Neural cell (in vitro differentiated cells): ENCODE results near the gene TCFL5. TPM values are rescaled to one million over a fixed set of nuclear protein-coding genes. Genes with fewer than 3 reads are reported as not detected.

Experiments used
- H2AFZ ChIP-seq: fragments of 200-600, 300-800 bp; sonication (generic), shearing (Covaris generic); 2 replicates; pipeline ENCODE4 v1.6.0; 2014; ENCODE audit warnings: low read depth, mild to moderate bottlenecking, antibody characterized with exemption, low read length, moderate library complexity
- H3F3A ChIP-seq: fragments of 200-600 bp; shearing (Covaris generic); 2 replicates; pipeline ENCODE4 v1.6.1; 2016; ENCODE audit warnings: mild to moderate bottlenecking, moderate library complexity, mixed read lengths, antibody characterized with exemption, low read length; ENCODE audit not compliant: insufficient read depth, poor library complexity, severe bottlenecking
- H3K27ac ChIP-seq: fragments of 200-600, 300-800 bp; sonication (generic), shearing (Covaris generic); 2 replicates; pipeline ENCODE4 v1.5.1; 2014; ENCODE audit warnings: mild to moderate bottlenecking, low read length, moderate library complexity
- H3K27me3 ChIP-seq: fragments of 300-800, 200-600 bp; sonication (generic), shearing (Covaris generic); 2 replicates; pipeline ENCODE4 v1.6.0; 2014; ENCODE audit warnings: mild to moderate bottlenecking, low read depth, low read length, moderate library complexity; ENCODE audit not compliant: insufficient read depth
- H3K36me3 ChIP-seq: fragments of 300-800, 200-600 bp; sonication (generic), shearing (Covaris generic); 2 replicates; pipeline ENCODE4 v1.5.1; 2014; ENCODE audit warnings: mild to moderate bottlenecking, antibody characterized with exemption, low read length, moderate library complexity; ENCODE audit not compliant: insufficient read depth
- H3K4me2 ChIP-seq: fragments of 300-800, 200-600 bp; sonication (generic), shearing (Covaris generic); 2 replicates; pipeline ENCODE4 v1.6.0; 2014; ENCODE audit warnings: mild to moderate bottlenecking, low read length
- H3K4me3 ChIP-seq: fragments of 300-800, 200-600 bp; sonication (generic), shearing (Covaris generic); 2 replicates; pipeline ENCODE4 v1.5.1; 2014; ENCODE audit warnings: mild to moderate bottlenecking, low read length, moderate library complexity
- H3K79me2 ChIP-seq: fragments of 200-600 bp; shearing (Covaris generic); replicated peaks from 2 replicates; pipeline ENCODE4 v1.6.0; 2014; ENCODE audit warnings: mild to moderate bottlenecking, low read length, moderate library complexity; ENCODE audit not compliant: insufficient read depth
- H3K9ac ChIP-seq: fragments of 300-800, 200-600 bp; sonication (generic), shearing (Covaris generic); 2 replicates; pipeline ENCODE4 v1.6.1; 2016; ENCODE audit warnings: mild to moderate bottlenecking, low read length, mixed read lengths
- H3K9me2 ChIP-seq: fragments of 200-600 bp; shearing (Covaris generic); 2 replicates; pipeline ENCODE4 v1.6.1; 2016; ENCODE audit warnings: mild to moderate bottlenecking, low read length, mixed read lengths; ENCODE audit not compliant: insufficient read depth
- H3K9me3 ChIP-seq: fragments of 200-600, 300-800 bp; sonication (generic), shearing (Covaris generic); 2 replicates; pipeline ENCODE4 v1.6.1; 2016; ENCODE audit warnings: mild to moderate bottlenecking, mixed run types, low read length, moderate library complexity, mixed read lengths
- H4K20me1 ChIP-seq: fragments of 200-600 bp; shearing (Covaris generic); 2 replicates; pipeline ENCODE4 v1.6.1; 2016; ENCODE audit warnings: mild to moderate bottlenecking, mixed run types; ENCODE audit not compliant: insufficient read depth
- CTCF ChIP-seq: fragments of 450-650 bp; IDR thresholded peaks from 2 replicates; pipeline ENCODE4 v1.5.1; 2014; ENCODE audit warnings: antibody characterized with exemption, mild to moderate bottlenecking, moderate library complexity; ENCODE audit not compliant: poor library complexity, severe bottlenecking
- EP300 ChIP-seq: fragments of 450-650 bp; conservative IDR thresholded peaks from 2 replicates; pipeline ENCODE4 v1.6.1; 2014; ENCODE audit warnings: antibody characterized with exemption, mild to moderate bottlenecking, moderate library complexity; ENCODE audit not compliant: poor library complexity, severe bottlenecking
- EZH2 ChIP-seq: fragments of 200-600, 300-800 bp; shearing (Covaris generic), sonication (generic); IDR thresholded peaks from 2 replicates; pipeline ENCODE4 v1.6.1; 2014; ENCODE audit warnings: antibody characterized with exemption, low read length, borderline replicate concordance, mild to moderate bottlenecking; ENCODE audit not compliant: insufficient read depth, poor library complexity, severe bottlenecking
- MXI1 ChIP-seq: fragments of 450-650 bp; conservative IDR thresholded peaks from 2 replicates; pipeline ENCODE4 v1.6.1; 2014; ENCODE audit warnings: antibody characterized with exemption, mild to moderate bottlenecking; ENCODE audit not compliant: poor library complexity, severe bottlenecking
- POLR2AphosphoS5 ChIP-seq: IDR thresholded peaks from 2 replicates; pipeline ENCODE4 v1.6.1; 2012
- RAD21 ChIP-seq: fragments of 450-650 bp; conservative IDR thresholded peaks from 2 replicates; pipeline ENCODE4 v1.6.1; 2014; ENCODE audit warnings: antibody characterized with exemption, mild to moderate bottlenecking, moderate library complexity
- REST ChIP-seq: IDR thresholded peaks from 2 replicates; pipeline ENCODE4 v1.6.1; 2012; ENCODE audit warnings: borderline replicate concordance
- SMC3 ChIP-seq: fragments of 450-650 bp; conservative IDR thresholded peaks from 2 replicates; pipeline ENCODE4 v1.6.1; 2014; ENCODE audit warnings: antibody characterized with exemption, mild to moderate bottlenecking, moderate library complexity; ENCODE audit not compliant: poor library complexity
- TAF1 ChIP-seq: IDR thresholded peaks from 2 replicates; pipeline ENCODE4 v1.6.1; 2012; ENCODE audit warnings: low read depth
- polyA plus RNA-seq: library from polyadenylated mRNA; depleted of rRNA; stranded (reverse); fragments of >200 nt; gene quantifications from 2 replicates; pipeline ENCODE4 v1.2.3, GENCODE V29; 2014

Gene TCFL5
- polyA plus RNA-seq, 1 donor from 2014 or later, result 9.8 TPM

- no peaks in the 10 kb centered on the region for H3F3A ChIP-seq
- H3K27ac ChIP-seq, result no peak overlapping the region
- no peaks in the 10 kb centered on the region for H3K9me2 ChIP-seq
- H3K27me3 ChIP-seq, result no peaks in the 10 kb centered on the region
- H3K9ac ChIP-seq, result no peak overlapping the region
- H3K36me3 ChIP-seq, result no peaks in the 10 kb centered on the region
- no peak overlapping the region for H2AFZ ChIP-seq
- no peaks in the 10 kb centered on the region for H3K79me2 ChIP-seq
- no peak overlapping the region for H3K4me3 ChIP-seq
- TF ChIP-seq REST, result no peak
- no peak for TF ChIP-seq EZH2
- no peak for TF ChIP-seq MXI1
- no peak for TF ChIP-seq TAF1
- TF ChIP-seq SMC3, result no peak
- TF ChIP-seq POLR2AphosphoS5, result no peak
- TF ChIP-seq EP300, result no peak
- TF ChIP-seq CTCF, result no peak
- TF ChIP-seq RAD21, result no peak
- no peak overlapping the region for H3K4me2 ChIP-seq
- H3K9me3 ChIP-seq, result no peaks in the 10 kb centered on the region
- no peaks in the 10 kb centered on the region for H4K20me1 ChIP-seq
These were observed 25.1 kb upstream of the TCFL5 start for GRCh38 chr20:62886709-62887058.

- H3F3A ChIP-seq, result no peaks in the 10 kb centered on the region
- H3K9ac ChIP-seq, result no peak overlapping the region
- no peaks in the 10 kb centered on the region for H3K9me2 ChIP-seq
- H3K4me2 ChIP-seq, result no peak overlapping the region
- no peak overlapping the region for H2AFZ ChIP-seq
- H3K4me3 ChIP-seq, result no peak overlapping the region
- H3K27me3 ChIP-seq, result no peaks in the 10 kb centered on the region
- no peaks in the 10 kb centered on the region for H4K20me1 ChIP-seq
- H3K9me3 ChIP-seq, result no peaks in the 10 kb centered on the region
- no peak overlapping the region for H3K27ac ChIP-seq
- no peaks in the 10 kb centered on the region for H3K36me3 ChIP-seq
- TF ChIP-seq REST (no peak), CTCF (no peak), TAF1 (no peak), POLR2AphosphoS5 (no peak), RAD21 (no peak), EZH2 (no peak), EP300 (no peak), SMC3 (no peak), MXI1 (no peak)
- H3K79me2 ChIP-seq, result no peaks in the 10 kb centered on the region
These were observed 24.5 kb upstream of the TCFL5 start for GRCh38 chr20:62885896-62886708.
